Esophagus squamous epithelium (tissue), 4 donors: ENCODE results near the gene SLC20A1.

ENCODE experiments used
- CTCF ChIP-seq, 6 experiments: fragments of 450-650 bp in 4 of 6; fragments of 200-600 bp in 2 of 6; sonication (generic) in 2 of 6; IDR thresholded peaks; one replicate each; pipeline ENCODE4 v1.5.1; 2016 to 2019; ENCODE audit warnings: antibody characterized with exemption in 6 of 6, mild to moderate bottlenecking in 4 of 6, moderate library complexity in 4 of 6
- POLR2A ChIP-seq, 4 donors: fragments of 450-650 bp; IDR thresholded peaks; one replicate each; pipeline ENCODE4 v1.6.1; 2017; ENCODE audit warnings: antibody characterized with exemption in 4 of 4, mild to moderate bottlenecking in 4 of 4, moderate library complexity in 3 of 4

- TF ChIP-seq CTCF (IDR thresholded peaks at IDR 0.05) (no peak), POLR2A (IDR thresholded peaks at IDR 0.05) (no peak)
Observed at GRCh38 chr2:112629823-112630222, 15.9 kb upstream of the SLC20A1 start.
